HG02642 (cell line): ENCODE data around the gene TAF4B.
"Not testable (repeated sequence)": the region's sequence is repeated elsewhere in the genome, so short reads cannot be mapped to it uniquely, and the experiment has no call there.

Experiments used
- ATAC-seq: cut with Tn5 transposase; IDR thresholded peaks from one replicate; pipeline ENCODE4 v1.9.1; 2021; ENCODE audit warnings: mild to moderate bottlenecking; ENCODE audit not compliant: unreplicated experiment, poor library complexity

Gene TAF4B

GRCh38 chr18:26233208-26233607, 7.0 kb downstream of the TAF4B start:
- ATAC-seq: no peak

DNA sequence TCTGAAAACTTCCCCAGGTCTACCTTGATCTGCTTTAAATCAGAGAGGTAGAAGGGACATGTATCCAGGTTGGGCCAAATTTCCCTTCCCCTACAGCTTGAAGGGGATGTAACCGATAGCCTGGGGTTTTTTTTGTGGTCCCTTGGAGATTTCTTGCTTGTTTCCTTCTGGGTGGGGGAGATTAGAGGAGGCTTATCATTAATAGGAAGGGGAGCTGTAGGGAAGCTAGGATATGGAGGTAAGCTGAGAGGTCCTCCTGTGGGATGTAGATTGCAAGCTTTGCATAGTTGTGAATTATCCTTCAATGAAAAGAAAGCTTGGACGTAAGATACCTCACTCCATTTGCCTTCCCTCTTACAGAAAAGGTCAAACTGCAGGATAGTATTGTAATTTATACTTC, 11.1 kb downstream of the TAF4B start:
- ATAC-seq: not testable (repeated sequence)

DNA sequence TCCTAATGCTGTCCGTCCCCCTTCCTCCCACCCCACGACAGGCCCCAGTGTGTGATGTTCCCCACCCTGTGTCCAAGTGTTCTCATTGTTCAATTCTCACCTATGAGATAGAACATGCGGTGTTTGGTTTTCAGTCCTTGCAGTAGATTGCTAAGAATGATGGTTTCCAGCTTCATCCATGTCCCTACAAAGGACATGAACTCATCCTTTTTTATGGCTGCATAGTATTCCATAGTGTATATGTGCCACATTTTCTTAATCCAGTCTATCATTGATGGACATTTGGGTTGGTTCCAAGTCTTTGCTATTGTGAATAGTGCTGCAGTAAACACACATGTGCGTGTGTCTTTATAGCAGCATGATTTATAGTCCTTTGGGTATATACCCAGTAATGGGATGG, 12.5 kb downstream of the TAF4B start:
- not testable (repeated sequence) for ATAC-seq

DNA sequence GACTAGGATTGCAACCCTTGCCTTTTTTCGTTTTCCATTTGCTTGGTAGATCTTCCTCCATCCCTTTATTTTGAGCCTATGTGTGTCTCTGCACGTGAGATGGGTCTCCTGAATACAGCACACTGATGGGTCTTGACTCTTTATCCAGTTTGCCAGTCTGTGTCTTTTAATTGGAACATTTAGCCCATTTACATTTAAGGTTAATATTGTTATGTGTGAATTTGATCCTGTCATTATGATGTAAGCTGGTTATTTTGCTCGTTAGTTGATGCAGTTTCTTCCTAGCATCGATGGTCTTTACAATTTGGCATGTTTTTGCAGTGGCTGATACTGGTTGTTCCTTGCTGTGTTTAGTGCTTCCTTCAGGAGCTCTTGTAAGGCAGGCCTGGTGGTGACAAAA, 16.1 kb downstream of the TAF4B start:
- ATAC-seq: not testable (repeated sequence)

GRCh38 chr18:26245434-26245833, 19.2 kb downstream of the TAF4B start:
- not testable (repeated sequence) for ATAC-seq

- ATAC-seq: no peak
Measured at GRCh38 chr18:26252411-26252810, 26.2 kb downstream of the TAF4B start.

DNA sequence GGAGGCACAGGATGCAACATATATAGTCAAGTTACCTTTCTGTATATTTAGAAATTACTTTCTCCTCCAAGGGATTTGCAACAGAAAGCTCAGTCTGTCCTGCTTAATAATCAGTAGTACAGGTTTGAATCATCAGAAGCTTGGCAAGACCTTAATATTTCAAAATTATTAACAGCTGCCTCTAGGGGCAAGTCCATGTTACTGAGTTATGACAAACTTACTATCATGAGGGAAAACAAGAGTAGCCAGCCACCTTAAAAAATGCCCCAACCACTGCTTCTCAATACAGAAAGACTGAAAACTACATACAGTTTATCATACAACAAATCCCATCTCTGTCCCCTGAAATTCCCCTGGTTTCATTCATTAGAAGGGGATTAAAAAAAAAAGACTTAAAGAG, 28.6 kb downstream of the TAF4B start:
- ATAC-seq: peak; percentile 43

- ATAC-seq: peak; percentile 53
Measured at GRCh38 chr18:26255695-26256622, 29.7 kb downstream of the TAF4B start.

GRCh38 chr18:26258711-26259110, 32.5 kb downstream of the TAF4B start:
- no peak for ATAC-seq

- not testable (repeated sequence) for ATAC-seq
Measured at GRCh38 chr18:26259416-26259815, 33.2 kb downstream of the TAF4B start.

DNA sequence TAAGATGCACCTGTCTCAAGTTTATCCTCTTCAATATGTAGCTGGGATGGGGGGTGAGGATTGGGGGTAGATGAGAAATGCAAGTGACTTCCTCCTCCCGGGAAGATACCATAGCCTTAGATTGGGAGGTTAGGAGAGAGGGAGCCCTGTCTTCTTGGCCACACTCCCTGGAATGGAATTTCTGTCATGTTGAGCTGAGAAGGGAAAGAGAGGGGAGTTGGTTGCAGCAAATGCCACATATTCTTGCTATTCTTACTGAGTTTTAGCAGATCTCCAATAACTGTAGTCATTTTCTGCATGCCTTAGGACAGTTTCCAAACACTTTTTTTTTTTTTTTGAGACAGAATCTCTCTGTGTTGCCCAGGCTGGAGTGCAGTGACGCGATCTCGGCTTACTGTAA, 35.9 kb downstream of the TAF4B start:
- ATAC-seq: no peak

DNA sequence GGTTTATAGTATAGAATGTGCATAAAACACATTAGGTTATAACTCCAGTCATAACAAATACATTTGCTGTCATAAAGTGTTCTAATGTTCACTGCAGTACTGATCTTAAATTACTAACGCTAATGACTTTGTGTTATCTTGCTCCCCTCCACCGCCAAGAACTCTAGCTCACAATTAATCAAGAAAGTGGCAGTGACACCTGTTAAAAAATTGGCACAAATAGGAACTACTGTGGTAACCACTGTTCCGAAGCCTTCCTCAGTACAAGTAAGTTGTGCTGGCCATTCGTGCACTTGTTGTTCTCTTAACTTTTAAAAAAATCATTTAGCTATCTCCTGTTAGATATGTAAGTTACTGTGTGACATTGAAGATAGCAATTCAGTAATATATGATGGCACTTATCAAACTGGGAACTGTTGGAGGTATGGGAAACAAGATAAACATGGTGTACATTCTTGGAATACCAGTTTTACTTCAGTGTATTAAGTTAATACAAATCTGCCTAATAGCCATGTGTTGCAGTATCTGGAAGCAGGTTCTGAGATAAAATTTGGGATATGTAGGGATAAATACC, 41.2 kb downstream of the TAF4B start:
- ATAC-seq: no peak

- ATAC-seq: no peak
Measured at GRCh38 chr18:26268454-26268853, 42.2 kb downstream of the TAF4B start.

- no peak for ATAC-seq
Measured at GRCh38 chr18:26271917-26272549, 45.8 kb downstream of the TAF4B start.

- ATAC-seq: no peak
Measured at GRCh38 chr18:26277374-26277773, 51.1 kb downstream of the TAF4B start.

- ATAC-seq: no peak
Measured at GRCh38 chr18:26279428-26279827, 53.2 kb downstream of the TAF4B start.

DNA sequence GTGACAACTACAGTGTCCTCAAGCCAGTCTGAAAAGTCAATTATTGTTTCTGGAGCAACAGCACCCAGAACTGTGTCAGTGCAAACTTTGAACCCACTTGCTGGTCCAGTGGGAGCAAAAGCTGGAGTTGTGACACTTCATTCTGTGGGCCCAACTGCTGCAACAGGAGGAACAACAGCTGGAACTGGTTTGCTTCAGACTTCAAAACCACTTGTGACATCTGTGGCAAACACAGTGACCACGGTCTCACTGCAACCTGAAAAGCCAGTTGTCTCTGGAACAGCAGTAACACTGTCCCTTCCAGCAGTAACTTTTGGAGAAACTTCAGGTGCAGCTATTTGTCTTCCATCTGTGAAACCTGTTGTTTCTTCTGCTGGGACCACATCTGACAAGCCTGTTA, 59.8 kb downstream of the TAF4B start:
- ATAC-seq: no peak

DNA sequence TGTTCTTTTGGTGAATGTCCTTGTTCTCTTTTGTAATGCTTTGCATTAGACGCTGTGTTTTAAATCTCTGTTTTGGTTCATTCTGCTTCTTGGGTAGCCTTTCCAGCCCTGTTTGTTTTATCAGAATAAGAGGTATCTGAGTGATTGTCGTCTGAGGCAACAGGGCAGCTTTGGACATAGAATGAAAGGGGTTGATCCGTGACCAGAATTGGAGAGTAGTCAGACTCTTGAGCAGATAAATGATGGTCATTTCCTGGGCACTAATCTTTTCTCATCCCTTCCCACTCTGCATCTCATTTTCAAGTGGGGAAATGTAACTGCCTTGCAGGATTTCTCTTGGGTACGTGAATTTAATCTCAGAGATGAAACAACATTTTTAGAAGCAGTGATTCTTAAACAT, 61.4 kb downstream of the TAF4B start:
- no peak for ATAC-seq

DNA sequence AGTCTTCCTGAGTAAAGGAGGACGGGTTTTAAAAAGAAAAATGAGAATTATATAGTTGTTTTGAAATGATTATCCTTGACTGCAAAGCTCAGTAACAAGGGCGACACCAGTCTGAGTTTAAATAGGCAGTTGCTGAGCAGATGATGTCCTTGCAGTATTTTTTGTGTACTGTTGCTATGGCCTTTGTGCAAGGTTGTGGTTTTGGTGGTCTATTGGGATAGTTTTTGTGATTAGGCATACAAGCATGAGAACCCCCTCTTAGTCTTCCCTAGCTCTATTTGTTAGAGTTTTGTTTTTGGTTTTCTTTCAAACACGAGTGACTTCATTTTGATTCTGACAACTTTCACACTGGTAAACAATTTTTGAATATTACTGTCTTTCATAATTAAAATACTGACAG, 64.1 kb downstream of the TAF4B start:
- no peak for ATAC-seq

GRCh38 chr18:26293982-26294381, 67.7 kb downstream of the TAF4B start:
- ATAC-seq: no peak

DNA sequence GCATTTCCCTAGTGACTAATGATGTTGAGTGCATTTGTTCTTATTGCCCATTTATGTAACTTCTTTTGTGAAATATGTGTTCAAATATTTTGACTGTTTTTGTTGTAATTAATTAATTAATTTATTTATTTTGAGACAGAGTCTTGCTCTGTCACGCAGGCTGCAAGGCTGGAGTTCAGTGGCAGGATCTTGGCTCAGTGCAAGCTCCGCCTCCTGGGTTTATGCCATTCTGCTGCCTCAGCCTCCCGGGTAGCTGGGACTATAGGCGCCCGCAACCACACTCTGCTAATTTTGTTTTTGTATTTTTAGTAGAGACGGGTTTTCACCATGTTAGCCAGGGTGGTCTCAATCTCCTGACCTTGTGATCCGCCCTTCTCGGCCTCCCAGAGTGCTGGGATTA, 71.9 kb downstream of the TAF4B start:
- ATAC-seq: no peak
